HG03039 (cell line): ENCODE data around the gene LHPP.
A peak's percentile ranks its signal among the peaks of the same experiment; 100 is the strongest.
"Not testable (repeated sequence)": the region's sequence is repeated elsewhere in the genome, so short reads cannot be mapped to it uniquely, and the experiment has no call there.

ENCODE experiments used
- ATAC-seq: cut with Tn5 transposase; IDR thresholded peaks from one replicate; pipeline ENCODE4 v1.9.1; 2021; ENCODE audit warnings: mild to moderate bottlenecking, moderate library complexity; ENCODE audit not compliant: unreplicated experiment

Gene LHPP

DNA sequence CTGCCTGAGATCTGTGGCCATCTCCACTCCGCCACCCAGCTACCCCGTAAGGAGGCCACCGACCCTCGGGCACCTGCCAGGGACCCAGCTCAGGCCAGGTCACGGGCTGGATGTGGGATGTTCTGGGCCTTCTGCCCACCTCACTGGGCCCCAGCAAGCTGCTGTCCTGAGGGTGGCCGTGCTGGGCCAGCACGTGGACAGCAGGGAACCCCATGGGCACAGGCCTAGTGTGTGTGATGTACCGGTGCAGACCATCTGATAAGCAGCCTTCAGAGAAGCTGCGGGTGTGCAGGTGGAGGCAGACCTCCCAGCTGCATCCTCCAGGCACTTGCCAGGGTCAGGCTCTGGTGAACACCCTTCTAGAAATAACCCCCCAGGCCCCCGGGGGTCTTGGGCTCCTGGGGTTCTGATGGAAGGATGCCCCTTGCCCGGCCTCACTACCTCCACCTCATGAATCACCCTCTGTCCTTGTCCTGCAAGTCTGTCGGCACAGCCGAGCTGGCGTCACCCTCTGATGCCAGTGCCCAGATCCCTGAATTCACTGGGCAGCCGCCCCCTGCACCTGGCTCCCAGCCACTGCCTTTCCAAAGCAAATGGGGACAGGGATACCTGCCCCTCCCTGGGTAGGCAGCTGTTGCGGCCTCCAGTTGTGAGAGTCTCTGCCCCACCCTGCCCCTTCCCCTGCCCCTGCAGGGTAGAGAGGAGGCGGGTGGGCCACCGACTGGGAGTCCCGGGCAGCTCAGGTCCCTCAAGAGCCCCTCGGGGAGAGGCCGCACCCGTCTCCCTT, 142.8 kb downstream of the LHPP start:
- ATAC-seq: no peak

DNA sequence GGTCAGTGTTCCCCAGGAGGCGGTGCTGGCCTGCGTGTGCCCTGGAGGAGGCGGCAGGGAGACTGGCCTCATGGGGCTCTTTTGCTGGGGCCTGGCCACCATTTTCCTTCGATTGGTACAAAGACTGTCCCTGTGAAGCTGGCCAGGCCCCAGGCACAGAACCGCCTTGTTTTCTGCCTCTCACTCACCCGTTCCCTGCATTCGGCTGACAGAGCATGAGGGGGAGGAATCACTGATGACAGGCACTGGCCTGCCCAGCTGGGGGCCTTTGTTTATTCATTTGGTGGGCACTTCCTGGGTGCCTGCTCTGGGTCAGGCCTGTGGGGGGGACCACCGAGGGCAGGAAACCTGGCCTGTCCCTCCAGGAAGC, 143.4 kb downstream of the LHPP start:
- no peak for ATAC-seq

DNA sequence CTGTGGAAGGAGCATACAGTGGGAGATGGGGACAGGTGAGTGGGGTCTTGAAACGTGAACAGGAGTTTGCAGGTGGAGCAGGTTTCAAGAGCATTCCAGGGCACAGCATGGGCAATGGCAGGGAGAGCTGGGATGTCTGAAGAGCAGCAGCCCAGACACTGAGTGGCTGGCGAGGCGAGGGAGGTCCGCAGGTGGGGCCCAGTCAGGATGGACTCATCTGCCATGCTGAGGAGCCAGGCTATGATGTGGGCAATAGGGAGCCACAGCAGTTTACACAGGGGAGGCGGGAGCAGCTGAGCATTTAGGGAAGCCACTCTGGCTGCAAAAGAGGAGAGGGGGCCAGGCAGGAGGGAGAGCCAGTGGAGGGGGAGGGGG, 143.8 kb downstream of the LHPP start:
- ATAC-seq: no peak

DNA sequence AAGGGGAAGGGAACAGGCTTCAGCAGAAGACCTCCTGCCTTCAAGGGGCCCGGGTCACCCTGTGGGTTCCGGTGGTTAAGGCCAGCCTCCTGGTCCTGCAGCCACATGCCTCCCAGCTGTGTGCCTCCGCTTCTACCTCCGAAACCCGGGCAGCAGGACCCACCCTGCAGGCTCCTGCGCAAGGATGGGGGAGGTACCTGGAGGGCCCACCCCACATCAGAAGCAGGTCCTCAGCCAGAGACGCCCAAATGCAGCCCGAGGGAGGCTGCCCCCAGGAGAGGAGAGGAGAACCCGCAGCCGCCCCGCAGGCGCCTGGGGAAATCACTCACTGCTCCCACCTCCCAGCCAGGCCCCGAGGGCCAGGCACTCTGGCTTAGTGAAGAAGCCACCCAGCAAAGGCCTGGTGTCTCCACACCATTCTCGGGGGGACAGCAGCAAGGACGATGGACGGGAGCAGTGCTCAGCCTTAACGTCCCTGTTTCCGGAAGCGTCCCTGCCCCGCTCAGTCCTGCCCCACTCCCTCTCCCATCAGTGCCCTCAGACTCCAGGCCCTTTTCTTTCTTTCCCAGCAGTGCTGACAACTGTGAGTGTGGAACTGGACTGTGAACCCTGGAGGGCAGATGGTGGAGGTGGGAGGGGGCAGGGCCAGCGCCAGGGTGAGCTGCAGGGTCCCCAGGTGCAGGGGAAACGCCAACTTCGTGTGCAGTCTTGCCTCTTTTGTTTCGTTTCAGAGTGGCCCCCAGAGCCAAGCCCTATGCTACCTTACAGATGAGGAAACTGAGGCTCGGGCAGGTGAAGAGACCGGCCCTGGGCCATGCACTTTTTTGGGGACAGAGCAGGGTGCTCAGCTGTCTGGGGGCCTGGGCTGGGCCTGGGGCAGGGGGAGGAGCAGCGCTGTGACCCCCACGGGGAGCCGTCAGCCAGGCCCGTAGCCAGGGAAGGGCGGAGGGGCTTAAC, 144.5 kb downstream of the LHPP start:
- no peak for ATAC-seq

DNA sequence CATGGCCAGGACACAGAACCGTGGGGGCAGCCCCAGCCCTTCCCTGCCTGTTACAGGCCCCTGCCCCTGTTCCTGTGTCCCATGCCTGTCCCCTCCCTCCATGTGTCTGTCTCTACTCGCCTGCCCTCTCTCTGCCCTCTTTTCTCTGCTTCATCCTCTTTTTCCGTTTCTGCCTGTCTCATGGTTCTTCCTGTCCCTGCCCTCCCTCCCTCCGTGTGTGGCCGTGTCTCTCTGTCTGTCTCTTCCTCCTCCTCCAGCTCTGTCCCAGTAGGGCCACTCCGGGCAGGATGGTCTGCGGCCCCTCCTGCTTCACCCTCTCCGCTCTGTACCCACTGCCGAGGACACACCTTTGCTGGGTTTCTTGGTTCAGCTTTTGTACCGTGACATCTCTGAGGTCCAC, 145.2 kb downstream of the LHPP start:
- no peak for ATAC-seq

DNA sequence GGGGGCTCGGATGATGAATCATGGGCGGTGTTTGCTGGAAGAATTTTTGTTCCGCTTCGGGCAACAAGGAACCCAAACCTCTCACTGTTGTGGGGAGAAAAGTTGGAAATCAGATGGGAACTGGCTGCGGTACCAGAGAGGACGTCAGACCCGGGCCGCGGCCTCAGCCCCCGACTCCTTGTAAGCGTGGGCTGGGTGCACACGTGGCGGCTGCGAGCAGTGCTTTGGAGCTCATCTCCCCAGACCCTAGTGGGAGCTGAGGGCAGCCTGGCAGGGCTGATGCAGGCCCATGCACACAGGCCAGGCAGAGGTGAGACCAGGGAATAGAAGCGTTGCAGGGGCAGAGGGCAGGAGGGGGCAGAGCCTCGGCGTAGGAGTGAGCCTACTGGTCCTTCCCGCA, 146.1 kb downstream of the LHPP start:
- ATAC-seq: no peak

DNA sequence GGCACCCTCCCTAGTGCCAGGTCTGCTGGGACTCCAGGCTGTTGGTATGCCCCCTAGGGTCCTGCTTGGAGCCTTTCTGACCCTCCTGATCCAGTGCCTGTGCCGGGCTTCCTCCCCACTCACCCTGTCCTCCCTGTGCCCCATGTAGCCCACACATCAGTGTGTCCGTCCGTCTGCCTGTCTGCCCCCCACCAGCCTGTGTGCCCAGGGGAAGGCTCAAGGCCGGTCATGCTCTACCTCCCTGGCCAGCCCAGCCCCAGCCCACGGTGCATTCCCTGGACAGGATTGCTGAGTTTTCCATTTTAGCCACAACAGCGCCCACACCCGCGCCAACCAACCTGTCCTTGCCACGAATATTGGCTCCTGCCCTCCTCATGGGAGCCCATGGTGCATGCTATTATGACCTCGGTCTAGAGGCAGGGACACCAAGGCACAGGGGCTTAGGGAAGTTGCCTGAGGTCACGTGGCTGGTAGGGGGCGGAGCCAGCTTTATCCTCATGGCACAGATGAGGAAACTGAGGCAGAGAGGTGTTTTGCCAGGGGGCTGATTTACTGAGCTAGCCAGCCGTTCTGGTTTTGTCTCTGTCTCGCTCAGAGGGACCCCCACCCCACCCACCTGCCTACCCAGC, 146.6 kb downstream of the LHPP start:
- no peak for ATAC-seq

DNA sequence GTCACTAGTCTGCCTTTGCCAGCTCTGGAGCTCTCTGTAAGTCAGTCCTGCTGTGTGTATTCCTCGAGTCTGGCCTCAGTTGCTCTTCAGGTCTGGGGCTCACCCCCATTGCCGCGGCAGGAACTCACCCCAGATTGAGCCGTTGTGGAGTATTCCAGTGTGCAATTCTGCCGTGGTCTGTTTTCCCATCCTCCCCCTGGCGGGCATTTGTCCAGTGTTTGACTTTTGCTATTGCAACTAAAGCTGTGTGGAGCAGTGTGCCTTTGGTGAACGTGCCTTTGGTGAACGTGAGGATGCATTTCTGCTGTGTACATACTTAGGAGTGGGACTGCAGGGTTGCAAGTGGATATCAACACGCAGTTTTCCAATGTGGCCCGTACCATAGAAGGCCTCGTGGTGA, 148.1 kb downstream of the LHPP start:
- no peak for ATAC-seq

DNA sequence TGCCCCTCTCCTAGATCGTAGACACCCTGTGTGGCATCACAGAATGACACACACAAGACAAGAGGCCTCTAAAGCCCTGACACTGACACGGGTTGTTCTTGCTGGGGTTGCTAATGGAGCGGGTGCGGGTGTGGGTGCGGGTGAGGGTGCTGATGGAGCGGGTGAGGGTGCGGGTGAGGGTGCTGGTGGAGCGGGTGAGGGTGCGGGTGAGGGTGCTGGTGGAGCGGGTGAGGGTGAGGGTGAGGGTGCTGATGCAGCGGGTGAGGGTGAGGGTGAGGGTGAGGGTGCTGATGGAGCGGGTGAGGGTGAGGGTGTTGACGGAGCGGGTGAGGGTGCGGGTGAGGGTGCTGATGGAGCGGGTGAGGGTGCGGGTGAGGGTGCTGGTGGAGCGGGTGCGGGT, 148.6 kb downstream of the LHPP start:
- not testable (repeated sequence) for ATAC-seq

DNA sequence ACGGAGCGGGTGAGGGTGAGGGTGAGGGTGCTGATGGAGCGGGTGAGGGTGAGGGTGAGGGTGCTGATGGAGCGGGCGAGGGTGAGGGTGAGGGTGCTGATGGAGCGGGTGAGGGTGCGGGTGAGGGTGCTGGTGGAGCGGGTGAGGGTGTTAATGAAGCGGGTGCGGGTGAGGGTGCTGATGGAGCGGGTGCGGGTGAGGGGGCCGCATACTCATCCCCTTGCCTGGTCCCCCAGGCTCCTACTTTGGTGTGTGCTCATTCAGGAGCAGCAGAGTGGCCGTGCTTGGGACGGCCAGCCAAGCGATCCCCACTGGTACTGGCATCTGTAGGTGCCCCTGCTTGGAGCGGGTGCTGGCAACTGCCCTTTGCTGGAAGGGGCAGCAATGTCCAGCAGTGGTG, 149.2 kb downstream of the LHPP start:
- ATAC-seq: not testable (repeated sequence)

DNA sequence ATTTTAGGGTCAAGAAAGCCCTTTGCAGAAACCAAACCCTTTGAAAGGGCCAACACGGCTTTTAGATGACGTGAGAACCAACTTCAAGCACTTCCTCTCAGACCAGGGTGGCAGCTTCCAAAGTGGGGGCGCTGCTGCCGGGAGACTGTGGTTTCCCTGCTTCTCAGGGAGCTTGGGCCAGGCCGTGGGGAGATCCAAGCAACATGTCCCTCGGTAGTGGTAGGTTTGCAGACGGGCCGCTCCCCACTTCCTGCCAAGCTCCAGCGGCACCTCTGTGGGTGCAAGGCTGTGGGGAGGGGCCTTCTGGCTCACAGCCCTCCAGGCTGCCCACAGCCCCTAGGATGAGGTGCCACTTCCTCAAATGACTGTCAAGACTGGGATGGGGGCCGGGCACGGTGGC, 150.1 kb downstream of the LHPP start:
- no peak for ATAC-seq

DNA sequence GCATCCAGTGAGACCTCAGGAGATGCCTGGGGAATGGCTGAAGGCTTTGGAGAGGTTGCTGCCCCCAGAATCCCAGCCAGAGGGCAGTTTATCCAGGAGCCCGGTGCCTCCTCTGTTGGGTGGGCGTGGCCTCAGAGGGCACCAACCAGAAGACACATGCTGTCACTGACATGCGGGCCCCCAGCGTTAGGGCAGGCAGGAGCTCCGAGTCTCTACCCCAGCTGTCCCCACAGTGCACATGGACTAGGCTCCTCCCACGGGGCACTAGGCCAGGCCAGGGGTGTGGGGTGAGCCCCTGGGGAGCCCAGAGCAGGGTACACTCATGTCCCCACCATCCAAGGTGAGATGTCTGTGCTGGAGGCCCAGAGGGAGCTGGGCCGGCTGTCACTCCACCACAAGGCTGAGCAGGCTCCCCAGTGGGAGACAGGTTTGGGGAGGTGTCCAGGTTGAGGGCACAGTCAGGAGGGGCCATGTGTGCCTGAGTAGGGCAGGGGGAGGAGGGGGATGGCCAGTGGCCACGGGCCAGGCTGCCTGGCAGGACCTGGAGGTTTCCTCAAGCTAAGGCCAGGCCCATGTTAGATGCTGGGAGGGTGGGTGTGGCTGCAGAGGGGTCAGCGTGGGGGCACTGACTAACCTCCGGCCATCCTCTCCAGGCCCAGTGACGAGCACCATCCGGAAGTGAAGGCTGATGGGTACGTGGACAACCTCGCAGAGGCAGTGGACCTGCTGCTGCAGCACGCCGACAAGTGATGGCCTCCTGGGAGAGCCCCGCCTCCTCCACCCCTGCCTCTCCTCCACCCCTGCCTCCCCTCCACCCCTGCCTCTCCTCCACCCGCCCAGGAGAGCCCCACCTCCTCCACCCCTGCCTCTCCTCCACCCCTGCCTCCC, 151.2 kb downstream of the LHPP start:
- ATAC-seq: no peak

DNA sequence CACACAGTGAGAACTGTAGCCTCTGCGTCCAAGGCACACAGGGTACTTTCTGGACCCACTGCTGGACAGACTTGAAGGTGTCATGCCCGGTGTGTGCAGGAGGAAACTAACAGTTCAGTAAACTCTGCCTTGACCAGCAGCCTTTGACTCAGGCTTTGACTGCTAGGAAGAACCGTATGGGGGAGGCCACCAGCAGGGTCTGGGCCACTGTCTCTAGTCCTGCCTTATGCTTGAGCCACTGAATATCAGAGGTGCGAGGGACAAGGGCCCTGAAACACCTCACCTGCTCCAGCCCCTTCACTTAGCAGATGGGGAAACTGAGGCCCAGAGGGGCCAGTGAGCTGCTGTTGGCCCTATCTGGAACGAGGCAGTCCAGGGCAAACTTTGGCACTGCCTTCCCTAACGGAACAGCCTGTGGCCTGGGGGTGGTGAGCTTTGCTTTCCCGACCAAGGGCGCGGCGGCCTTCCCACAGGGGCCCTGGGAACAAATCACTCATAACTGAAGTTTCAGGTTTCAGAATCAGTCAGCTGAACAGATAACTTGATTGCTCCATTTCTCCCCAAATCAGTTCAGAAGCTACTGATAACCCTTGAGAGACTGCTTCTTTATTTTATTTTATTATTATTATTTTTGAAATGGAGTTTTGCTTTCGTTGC, 152.5 kb downstream of the LHPP start:
- peak; percentile 48 for ATAC-seq

DNA sequence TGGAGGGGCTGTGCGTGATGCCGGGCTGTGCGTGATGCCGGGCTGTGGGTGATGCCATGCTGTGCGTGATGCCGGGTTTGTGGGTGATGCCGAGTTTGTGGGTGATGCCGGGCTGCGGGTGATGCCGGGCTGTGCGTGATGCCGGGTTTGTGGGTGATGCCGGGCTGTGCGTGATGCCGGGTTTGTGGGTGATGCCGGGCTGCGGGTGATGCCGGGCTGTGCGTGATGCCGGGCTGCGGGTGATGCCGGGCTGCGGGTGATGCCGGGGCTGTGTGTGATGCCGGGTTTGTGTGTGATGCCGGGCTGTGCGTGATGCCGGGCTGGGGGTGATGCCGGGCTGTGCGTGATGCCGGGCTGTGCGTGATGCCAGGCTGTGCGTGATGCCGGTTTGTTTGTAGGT, 153.6 kb downstream of the LHPP start:
- no peak for ATAC-seq

DNA sequence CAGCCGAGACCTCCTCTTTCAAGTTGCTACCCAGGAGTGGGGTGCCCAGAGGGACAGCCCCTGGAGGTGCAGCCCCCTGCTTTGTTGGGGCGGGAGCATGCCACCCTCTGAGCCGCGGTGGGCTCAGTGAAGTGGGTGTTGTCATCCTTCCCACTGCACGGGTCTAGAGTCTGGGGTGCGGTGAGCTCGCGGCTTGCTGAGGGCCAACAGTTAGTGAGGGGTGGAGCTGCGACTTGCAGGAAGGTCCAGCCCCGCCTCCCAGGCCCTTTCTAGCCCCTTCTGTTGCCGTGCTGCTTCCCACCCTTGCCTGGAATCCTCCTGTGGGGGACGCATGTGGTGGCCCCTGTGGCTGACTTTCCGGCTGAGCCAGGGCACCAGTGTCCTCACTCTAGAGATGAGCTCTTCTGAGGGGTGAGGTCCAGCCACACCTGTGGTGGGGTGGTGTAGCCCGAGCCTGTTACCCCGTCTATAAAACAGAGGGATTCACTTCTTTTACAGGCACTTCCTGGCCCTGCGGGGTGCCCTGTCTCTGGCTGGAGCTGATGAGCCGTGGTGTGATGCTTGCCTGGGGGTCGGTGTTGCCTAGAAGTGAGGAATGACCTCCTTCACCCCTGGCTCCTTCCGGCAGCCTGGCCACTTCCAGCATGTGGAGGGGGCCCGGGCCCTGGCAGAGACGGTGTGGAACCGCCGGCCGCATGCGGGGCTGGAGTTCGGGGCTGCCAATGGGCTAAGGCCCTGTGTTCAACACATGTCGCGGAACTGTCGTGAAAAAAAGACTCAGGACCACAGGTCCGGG, 154.6 kb downstream of the LHPP start:
- ATAC-seq: no peak

DNA sequence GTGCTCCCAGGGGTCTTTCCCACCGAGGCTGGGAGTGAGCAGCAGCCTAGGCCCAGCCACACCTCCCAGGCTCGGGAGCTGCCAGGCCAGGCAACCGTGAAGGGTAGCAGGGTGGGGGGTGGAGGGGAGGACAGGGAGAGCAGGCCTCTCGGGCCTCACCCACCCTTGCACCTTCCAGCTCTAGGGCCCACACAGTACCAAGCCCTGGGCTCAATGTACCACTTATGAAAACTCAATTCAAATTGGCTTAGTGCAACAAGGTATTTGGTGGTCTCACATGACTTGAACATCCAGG, 155.2 kb downstream of the LHPP start:
- no peak for ATAC-seq

DNA sequence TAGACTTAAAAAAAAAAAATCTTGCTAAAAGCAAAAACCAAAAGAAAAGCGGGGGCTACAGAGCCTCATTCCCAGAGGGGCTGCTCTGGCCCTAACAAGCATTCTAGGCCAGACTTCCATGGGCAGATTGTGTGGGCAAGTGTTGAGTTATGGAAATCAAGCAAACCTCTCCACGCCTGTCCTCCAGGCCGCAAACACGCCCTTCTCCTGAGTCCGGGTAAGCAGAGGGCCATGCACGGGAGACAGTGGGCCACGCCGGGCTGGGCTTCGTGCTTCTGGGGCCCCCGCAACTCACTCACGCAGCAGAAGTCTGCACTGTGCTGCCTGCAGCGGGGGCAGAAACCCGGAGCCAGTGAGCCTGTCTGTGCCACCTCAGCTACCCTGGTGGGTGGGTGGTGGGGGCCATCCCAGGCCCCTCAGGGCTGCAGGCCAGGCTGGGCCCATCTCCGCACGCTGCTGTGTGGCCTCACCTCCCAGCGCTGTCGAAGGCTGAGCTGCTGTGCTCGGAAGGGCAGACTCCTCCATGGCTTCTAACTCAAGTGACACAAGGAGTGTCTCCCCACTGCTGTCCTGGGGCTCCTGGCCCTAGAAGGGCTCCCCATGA, 156.9 kb downstream of the LHPP start:
- no peak for ATAC-seq

DNA sequence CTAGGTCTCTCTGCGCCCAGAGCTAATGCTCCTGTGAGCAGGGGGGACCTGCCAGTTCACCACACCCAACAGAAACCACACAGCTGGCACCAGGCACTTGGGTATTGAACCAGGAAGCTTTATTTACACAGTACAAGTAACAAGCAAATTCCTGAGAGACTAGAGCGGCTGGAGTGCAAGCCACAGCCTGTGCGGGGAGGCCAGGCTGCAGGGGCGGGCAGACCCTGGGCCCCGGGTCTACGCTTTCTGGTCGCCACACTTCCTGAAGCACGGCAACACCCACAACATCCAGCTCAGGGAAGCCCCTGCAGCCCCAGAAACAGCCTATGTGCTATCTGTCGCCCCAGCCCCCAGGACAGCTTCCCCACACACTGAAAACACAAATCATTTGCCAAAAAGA, 157.6 kb downstream of the LHPP start:
- no peak for ATAC-seq

DNA sequence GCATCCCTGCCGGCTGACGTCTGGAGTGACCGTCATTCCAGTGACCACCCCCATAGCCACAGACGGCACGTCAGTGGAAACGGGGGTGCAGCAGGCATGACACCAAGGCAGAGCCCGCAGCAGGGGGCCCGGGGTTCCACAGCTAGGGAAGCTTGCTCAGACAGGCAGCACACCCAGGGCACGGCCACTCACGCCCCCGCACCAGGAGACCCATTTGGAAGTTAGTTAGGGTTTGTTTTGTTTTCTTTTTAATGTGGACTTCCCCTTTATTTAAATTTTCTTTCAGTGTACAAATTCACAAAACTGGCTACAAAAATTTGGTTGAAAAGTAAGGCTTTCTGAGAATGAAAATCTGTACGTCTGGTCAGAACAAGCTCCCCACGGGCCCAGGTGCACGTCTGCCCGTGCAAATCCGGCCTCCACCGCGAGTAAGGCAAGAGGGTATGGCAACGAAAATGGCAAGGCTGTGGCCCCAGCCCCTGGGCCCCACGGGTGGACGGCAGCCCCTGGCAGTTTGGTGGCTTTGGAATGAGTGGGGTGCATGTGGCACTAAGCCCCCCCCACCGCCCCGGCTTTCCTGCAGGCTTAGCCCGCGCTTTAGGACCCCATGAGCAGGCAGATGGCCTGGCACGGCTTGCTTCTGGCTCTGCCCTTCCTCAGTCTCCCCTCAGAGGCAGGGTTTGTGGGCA, 158.3 kb downstream of the LHPP start:
- ATAC-seq: no peak
